PC-9 (cell line): Measurements from ENCODE around the gene POU2AF1. TPM values are rescaled to one million over a fixed set of nuclear protein-coding genes. Genes with fewer than 3 reads are reported as not detected.

Source experiments
- Bru-seq: library from RNA; stranded (reverse); fragments of 400-500 nt; gene quantifications from one replicate; lab custom pipeline; 2021; lab: Mats Ljungman, UMichigan
- BruChase-seq, 2 experiments: library from RNA; stranded (reverse); fragments of 400-500 nt; gene quantifications; one replicate each; lab custom pipeline; 2021; lab: Mats Ljungman, UMichigan
- BruUV-seq: library from RNA; stranded (reverse); fragments of 400-500 nt; replicated peaks from 2 replicates; lab custom pipeline; 2021; lab: Mats Ljungman, UMichigan
- CTCF ChIA-PET: fragments of 300-600 bp; sonication (Branson Sonifier 250); formaldehyde crosslinking; loops from one replicate; lab custom pipeline; 2022; ENCODE audit warnings: antibody characterized with exemption; lab: Charles Lee
- POLR2A ChIA-PET: fragments of 300-600 bp; sonication (Branson Sonifier 250); formaldehyde crosslinking; loops from one replicate; lab custom pipeline; 2022; ENCODE audit warnings: antibody characterized with exemption; ENCODE audit not compliant: unreplicated experiment; lab: Charles Lee
- DNase-seq, 2 experiments: peaks; one replicate each; pipeline versions ENCODE4 v3.0.0 to v3.0.0-alpha.2; 2015 to 2022; ENCODE audit warnings: mixed read lengths in 1 of 2
- H2AFZ ChIP-seq: fragments of 200-600 bp; sonication (generic); 2 replicates; pipeline ENCODE4 v1.8.1; 2017; ENCODE audit warnings: antibody characterized with exemption
- H3F3A ChIP-seq: fragments of 200-600 bp; sonication (generic); 2 replicates; pipeline ENCODE4 v1.8.1; 2017; ENCODE audit warnings: antibody characterized with exemption, mild to moderate bottlenecking, low read depth; ENCODE audit not compliant: insufficient read depth
- H3K27ac ChIP-seq: fragments of 200-600 bp; sonication (generic); 2 replicates; pipeline ENCODE4 v1.6.1; 2016; ENCODE audit warnings: mixed run types
- H3K27me3 ChIP-seq: fragments of 200-600 bp; sonication (generic); 2 replicates; pipeline ENCODE4 v1.6.1; 2016; ENCODE audit warnings: low read depth, mixed run types; ENCODE audit not compliant: insufficient read depth
- H3K36me3 ChIP-seq: fragments of 200-600 bp; sonication (generic); 2 replicates; pipeline ENCODE4 v1.6.1; 2016; ENCODE audit warnings: low read depth, mixed run types
- H3K4me1 ChIP-seq: fragments of 200-600 bp; sonication (generic); replicated peaks from 2 replicates; pipeline ENCODE4 v1.6.1; 2016; ENCODE audit warnings: mixed run types; ENCODE audit not compliant: insufficient read depth
- H3K4me2 ChIP-seq: fragments of 200-600 bp; sonication (generic); 2 replicates; pipeline ENCODE4 v1.6.1; 2017; ENCODE audit warnings: mixed run types
- H3K4me3 ChIP-seq: fragments of 200-600 bp; sonication (generic); 2 replicates; pipeline ENCODE4 v1.6.1; 2016; ENCODE audit warnings: mixed run types
- H3K79me2 ChIP-seq: fragments of 200-600 bp; sonication (generic); 2 replicates; pipeline ENCODE4 v1.6.1; 2017; ENCODE audit warnings: low read depth, mixed run types
- H3K9me2 ChIP-seq: fragments of 200-600 bp; sonication (generic); 2 replicates; pipeline ENCODE4 v1.8.1; 2017; ENCODE audit warnings: mild to moderate bottlenecking; ENCODE audit not compliant: insufficient read depth
- H3K9me3 ChIP-seq: fragments of 200-600 bp; sonication (generic); 2 replicates; pipeline ENCODE4 v1.8.1; 2016; ENCODE audit warnings: low read depth; ENCODE audit not compliant: insufficient read depth
- H4K20me1 ChIP-seq: fragments of 200-600 bp; sonication (generic); 2 replicates; pipeline ENCODE4 v1.8.1; 2017; ENCODE audit not compliant: insufficient read depth
- EZH2 ChIP-seq: fragments of 200-600 bp; sonication (generic); IDR thresholded peaks from 2 replicates; pipeline ENCODE4 v1.8.0; 2017; ENCODE audit warnings: antibody characterized with exemption, low read depth
- intact Hi-C: fragments of 100-400 bp; cut with micrococcal nuclease; formaldehyde crosslinking; loops from one replicate; pipeline ENCODE4 v1.10.0; 2022; ENCODE audit not compliant: unreplicated experiment
- long read RNA-seq: library from polyadenylated mRNA; stranded (forward); transcript quantifications from one replicate; pipeline ENCODE4 v2.0.0, GENCODE V29; 2022
- total RNA-seq: library from RNA; stranded (reverse); gene quantifications from 2 replicates; pipeline ENCODE4 v1.2.3, GENCODE V29; 2021
- TF ChIP-seq, protein P1 (sequence below): fragments of 200-600 bp; sonication (generic); conservative IDR thresholded peaks from 2 replicates; pipeline ENCODE4 v1.6.1; 2017; ENCODE audit warnings: mixed run types, antibody characterized with exemption, mild to moderate bottlenecking, moderate library complexity

POU2AF1 gene, protein sequence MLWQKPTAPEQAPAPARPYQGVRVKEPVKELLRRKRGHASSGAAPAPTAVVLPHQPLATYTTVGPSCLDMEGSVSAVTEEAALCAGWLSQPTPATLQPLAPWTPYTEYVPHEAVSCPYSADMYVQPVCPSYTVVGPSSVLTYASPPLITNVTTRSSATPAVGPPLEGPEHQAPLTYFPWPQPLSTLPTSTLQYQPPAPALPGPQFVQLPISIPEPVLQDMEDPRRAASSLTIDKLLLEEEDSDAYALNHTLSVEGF
- 0.37 TPM in 1 of 2 replicates, not detected in the other for total RNA-seq
- Bru-seq, nascent RNA = percentile 19 among the genes with signal in this experiment
- percentile 15 among the genes with signal in this experiment for BruChase-seq, experiment 1, labeled RNA remaining after a 2-hour chase
- percentile 22 among the genes with signal in this experiment for BruChase-seq, experiment 2, labeled RNA remaining after a 6-hour chase
- long read RNA-seq = 0 reads

DNA sequence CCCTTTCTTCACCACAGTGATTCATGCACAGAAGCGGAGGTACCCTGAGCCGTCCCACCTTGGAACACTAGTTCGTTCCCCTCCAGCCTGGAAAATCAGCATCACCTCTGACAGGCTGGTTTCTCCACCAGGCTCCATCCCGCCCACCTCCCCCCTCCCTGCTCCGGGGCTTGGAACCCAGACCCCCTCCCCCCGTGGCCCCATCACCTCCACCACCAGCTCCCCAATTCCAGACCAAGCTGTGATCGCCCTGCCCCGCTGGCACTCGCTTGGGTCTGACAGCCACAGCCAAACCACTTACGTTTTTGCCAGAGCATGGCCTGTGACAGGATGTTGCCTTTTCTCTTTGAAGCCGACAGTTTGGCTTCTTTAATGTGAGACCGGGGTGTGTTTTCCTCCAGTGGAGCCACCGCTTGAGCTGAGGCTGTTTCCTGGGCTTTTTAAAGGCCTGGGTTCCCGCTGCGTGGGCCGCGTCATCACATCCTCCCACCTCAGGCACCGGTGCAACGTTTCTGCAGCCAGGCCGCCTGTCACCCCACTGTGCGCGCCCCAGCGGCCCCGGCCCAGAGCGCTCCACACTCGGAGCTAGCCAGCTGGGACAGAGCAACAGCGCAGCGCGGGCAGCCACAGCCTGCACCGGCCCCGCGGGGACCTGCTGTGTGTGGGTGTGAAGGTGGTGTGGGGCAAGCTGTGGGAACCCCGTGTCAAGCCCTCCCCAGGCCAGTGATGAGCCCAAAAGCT lies at the start of gene POU2AF1:
Gene POU2AF1 (minus strand): TSS at position 415 of the 741 bp plus-strand sequence. CDS start 98 bp downstream, at position 317.
- DNase-seq = no peak
- no peaks in the 10 kb centered on the region for H3K27me3 ChIP-seq
- ChIA-PET CTCF (no interaction called here), POLR2A (no interaction called here)
- H3K9me2 ChIP-seq = no peaks in the 10 kb centered on the region
- BruUV-seq = no TSS peak
- H2AFZ ChIP-seq = no peak within 1 kb of the TSS
- H3K4me3 ChIP-seq = no peak within 1 kb of the TSS
- no peak within 1 kb of the TSS for H3K27ac ChIP-seq
- intact Hi-C loops = no loop called here
- no peaks in the 10 kb centered on the region for H3K36me3 ChIP-seq
- peaks cover 21% of the 10 kb centered on the region; the same call in 1 of the 2 replicates for H3F3A ChIP-seq
- no peaks in the 10 kb centered on the region for H3K9me3 ChIP-seq
- no peaks in the 10 kb centered on the region for H3K79me2 ChIP-seq
- no peak within 1 kb of the TSS for H3K4me2 ChIP-seq
- H4K20me1 ChIP-seq = no peaks in the 10 kb centered on the region
- TF ChIP-seq, protein P1, sequence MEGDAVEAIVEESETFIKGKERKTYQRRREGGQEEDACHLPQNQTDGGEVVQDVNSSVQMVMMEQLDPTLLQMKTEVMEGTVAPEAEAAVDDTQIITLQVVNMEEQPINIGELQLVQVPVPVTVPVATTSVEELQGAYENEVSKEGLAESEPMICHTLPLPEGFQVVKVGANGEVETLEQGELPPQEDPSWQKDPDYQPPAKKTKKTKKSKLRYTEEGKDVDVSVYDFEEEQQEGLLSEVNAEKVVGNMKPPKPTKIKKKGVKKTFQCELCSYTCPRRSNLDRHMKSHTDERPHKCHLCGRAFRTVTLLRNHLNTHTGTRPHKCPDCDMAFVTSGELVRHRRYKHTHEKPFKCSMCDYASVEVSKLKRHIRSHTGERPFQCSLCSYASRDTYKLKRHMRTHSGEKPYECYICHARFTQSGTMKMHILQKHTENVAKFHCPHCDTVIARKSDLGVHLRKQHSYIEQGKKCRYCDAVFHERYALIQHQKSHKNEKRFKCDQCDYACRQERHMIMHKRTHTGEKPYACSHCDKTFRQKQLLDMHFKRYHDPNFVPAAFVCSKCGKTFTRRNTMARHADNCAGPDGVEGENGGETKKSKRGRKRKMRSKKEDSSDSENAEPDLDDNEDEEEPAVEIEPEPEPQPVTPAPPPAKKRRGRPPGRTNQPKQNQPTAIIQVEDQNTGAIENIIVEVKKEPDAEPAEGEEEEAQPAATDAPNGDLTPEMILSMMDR = no peak
- no peak for TF ChIP-seq EZH2
- H3K4me1 ChIP-seq = peaks cover 32% of the 10 kb centered on the region

DNA sequence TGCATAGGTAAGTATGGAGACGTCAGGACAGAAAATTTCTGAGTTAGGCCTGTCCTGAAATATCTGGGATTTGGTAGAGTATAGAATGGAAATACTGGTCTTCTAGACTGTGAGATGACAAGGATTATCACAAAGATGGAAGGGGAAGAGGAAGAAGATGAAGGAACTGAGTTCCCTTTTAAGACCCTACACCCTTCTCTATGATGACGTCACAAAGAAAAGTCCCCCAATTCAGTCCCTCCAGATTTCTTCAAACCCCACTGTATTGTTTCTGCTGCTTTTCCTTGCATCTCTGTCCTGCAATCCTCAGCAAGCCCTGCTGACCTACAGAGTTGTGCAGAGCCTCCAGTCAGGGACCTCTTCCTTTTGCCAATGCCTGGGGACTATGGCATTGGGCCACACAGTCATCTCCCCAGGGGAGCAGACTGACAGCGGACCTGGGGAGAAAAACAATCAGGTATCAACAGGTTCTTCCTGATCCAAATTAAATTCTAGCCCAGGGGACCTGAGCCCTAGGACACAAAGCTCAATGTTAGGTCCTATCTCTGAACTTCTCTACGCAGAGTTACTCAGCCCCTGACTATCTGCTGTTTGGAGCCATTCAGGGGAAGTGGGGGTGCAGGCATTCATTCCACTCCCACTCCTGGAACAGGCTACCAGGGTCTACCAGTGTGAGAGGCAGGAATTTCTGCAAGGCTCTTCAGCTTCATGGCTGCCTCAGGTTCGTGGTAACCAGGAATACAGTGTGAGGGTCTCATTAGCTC lies 49.2 kb upstream of the POU2AF1 start:
- Histone ChIP-seq H3K27ac (no peak overlapping the region), H3K9me2 (no peaks in the 10 kb centered on the region), H3F3A (no peaks in the 10 kb centered on the region), H3K79me2 (no peaks in the 10 kb centered on the region), H3K27me3 (no peaks in the 10 kb centered on the region), H3K4me1 (no peaks in the 10 kb centered on the region), H2AFZ (no peak overlapping the region), H3K9me3 (no peaks in the 10 kb centered on the region), H3K36me3 (no peaks in the 10 kb centered on the region), H3K4me2 (no peak overlapping the region), H4K20me1 (no peaks in the 10 kb centered on the region), H3K4me3 (no peak overlapping the region)
- CTCF ChIA-PET = interaction anchor here (1.0 kb wide), 1 partner anchor 147 kb away, joined by 9 read pairs; no protein-coding TSS in a partner anchor
- TF ChIP-seq EZH2 = no peak
- TF ChIP-seq, protein P1 = no peak
- POLR2A ChIA-PET = no interaction called here
- intact Hi-C loops = loop anchor here (5.0 to 10.0 kb wide), 2 partner anchors 196 to 523 kb away; no protein-coding TSS in a partner anchor
- no TSS peak for BruUV-seq
- no peak for DNase-seq
